ENCODE data around the gene WFS1.

Gene WFS1

DNA sequence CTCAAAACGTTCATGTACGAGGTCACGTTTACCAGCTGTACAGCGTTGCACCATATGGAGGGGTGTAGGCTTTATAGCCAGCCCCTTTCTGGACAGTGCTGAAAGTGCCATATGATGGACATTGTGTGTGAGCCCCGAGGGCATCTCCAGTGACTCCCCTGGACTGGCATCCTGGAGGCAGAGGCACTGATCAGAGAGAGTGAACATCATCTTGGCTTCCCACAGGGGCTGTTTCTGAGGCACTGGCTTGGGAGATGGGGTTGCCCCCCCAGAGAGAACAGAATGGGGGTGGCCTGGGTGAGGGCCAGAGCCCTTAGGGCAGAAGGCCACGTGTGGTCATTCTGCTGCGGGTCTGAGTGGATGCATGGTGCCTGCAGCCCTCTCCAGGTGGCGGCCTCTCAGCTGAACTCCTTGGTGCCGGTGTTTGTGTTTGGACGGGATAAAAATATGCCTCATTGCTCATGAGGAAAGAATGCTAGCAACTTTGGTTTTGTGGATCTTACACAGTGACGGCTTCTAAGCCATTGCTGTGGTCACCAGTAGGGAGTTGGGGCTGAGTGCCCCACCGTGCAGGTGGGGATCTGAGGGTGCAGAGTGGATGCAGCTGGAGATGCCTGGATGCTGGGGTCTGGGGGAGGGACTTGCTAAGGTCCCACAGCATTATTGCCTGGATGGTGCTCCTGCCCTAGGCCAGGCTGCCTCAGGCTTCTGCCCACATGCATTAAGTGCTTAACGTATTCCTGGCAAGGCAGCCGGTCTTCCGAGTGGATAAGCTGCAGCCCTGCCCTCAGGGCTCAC lies 3.4 kb downstream of the WFS1 start:
- Histone ChIP-seq H3K27me3 (replicated peaks) (no peaks in the 10 kb centered on the region), H3K27ac (no peak overlapping the region), H3K36me3 (replicated peaks) (no peaks in the 10 kb centered on the region), H3K4me3 (ENCODE audit: low read depth, low read length) (no peak overlapping the region)
- peak; percentile 75 for DNase-seq
- TF ChIP-seq, protein P1, sequence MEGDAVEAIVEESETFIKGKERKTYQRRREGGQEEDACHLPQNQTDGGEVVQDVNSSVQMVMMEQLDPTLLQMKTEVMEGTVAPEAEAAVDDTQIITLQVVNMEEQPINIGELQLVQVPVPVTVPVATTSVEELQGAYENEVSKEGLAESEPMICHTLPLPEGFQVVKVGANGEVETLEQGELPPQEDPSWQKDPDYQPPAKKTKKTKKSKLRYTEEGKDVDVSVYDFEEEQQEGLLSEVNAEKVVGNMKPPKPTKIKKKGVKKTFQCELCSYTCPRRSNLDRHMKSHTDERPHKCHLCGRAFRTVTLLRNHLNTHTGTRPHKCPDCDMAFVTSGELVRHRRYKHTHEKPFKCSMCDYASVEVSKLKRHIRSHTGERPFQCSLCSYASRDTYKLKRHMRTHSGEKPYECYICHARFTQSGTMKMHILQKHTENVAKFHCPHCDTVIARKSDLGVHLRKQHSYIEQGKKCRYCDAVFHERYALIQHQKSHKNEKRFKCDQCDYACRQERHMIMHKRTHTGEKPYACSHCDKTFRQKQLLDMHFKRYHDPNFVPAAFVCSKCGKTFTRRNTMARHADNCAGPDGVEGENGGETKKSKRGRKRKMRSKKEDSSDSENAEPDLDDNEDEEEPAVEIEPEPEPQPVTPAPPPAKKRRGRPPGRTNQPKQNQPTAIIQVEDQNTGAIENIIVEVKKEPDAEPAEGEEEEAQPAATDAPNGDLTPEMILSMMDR (IDR thresholded peaks at IDR 0.05; ENCODE audit: low read depth, low read length, missing control alignments), result peak; percentile 19
- in situ Hi-C loops (cut with HindIII; ENCODE audit: low pct_ligation_motif_present, low sequenced_read_pairs), result no loop called here

DNA sequence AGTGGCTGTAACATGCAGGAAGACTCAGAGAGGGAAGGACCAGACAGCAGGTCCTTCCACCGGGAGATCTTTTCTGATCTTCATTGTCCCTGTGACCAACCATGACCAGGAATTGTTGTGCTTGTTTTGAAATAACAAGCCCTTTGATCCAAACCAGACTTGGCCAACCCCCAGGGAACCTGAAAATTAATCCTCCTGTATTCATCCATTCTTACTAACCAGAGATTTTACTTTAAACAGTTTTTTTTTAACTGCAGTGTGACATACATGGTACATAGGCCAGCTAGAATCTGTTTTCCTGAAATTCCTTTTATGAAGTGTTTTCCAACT lies 4.0 kb downstream of the WFS1 start:
- TF ChIP-seq, protein P1 (IDR thresholded peaks at IDR 0.05; ENCODE audit: low read depth, low read length, missing control alignments), result no peak
- no peak overlapping the region for H3K4me3 ChIP-seq (ENCODE audit: low read depth, low read length)
- H3K27me3 ChIP-seq (replicated peaks), result no peaks in the 10 kb centered on the region
- no peak for DNase-seq
- H3K27ac ChIP-seq, result no peak overlapping the region
- in situ Hi-C loops (cut with HindIII; ENCODE audit: low pct_ligation_motif_present, low sequenced_read_pairs), result no loop called here
- no peaks in the 10 kb centered on the region for H3K36me3 ChIP-seq (replicated peaks)

DNA sequence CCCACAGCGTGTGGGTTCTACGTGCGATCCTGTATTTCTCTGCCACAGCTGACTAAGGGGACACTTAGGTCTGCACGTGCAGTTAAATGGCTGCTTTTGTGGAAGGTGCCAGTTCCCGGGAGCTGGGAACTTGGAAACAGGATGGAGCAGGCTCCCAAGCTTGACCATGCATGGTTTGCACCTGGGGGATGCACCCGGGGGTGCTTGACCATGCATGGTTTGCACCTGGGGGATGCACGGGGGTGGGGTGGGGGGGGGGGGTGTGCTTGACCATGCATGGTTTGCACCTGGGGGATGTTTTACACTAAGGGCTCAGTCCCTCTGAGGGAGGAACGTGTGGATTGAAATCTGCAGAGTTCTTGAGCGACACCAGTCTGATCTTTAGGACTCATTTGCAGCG lies 5.7 kb downstream of the WFS1 start:
- H3K27ac ChIP-seq, result no peak overlapping the region
- no peak for DNase-seq
- TF ChIP-seq, protein P1 (IDR thresholded peaks at IDR 0.05; ENCODE audit: low read depth, low read length, missing control alignments), result no peak
- H3K36me3 ChIP-seq (replicated peaks), result no peaks in the 10 kb centered on the region
- in situ Hi-C loops (cut with HindIII; ENCODE audit: low pct_ligation_motif_present, low sequenced_read_pairs), result no loop called here
- H3K27me3 ChIP-seq (replicated peaks), result no peaks in the 10 kb centered on the region
- H3K4me3 ChIP-seq (ENCODE audit: low read depth, low read length), result no peak overlapping the region

DNA sequence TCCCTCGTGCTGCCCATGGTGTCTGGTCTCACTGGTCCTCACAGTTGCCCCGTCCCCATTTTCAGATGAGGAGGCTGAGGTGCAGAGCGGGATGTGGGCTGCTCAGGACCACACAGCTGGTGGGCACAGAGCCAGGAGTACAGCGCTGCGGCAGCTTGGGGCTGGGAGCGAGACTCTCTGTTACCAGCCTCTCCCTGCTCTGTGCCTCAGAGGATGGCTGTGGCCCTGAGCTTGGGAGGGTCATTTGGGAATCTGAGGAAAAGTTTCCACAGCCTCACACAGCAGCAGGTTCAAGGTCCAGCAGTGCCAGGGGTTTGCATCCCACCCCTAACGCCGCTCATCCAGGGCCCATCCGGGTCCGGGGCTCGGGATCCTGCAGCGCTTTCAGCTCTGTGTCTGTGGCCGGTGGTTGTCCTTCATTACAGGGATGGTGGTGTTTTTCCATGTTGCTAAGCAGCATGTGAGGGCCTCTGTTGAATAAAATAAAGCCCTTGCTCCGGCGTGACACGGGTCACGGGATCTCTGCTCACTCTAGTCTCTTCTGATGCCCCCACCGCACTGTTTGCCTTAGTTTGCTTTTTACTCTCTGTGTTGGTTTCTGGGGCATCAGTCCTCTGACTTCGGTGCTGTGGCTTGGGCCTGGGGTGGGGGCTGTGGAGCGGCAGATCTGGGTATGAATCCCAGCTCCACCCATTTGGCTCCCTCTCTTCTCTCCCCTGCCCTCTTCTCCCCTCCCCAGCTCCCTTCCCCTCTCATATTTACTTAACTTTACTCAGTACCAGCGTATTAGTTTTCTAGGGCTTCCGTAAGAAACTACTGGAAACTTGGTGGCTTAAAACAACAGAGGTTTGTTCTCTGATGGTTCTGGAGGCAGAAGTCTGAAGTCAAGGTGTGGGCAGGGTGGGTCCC lies 6.5 kb downstream of the WFS1 start:
- Histone ChIP-seq H3K36me3 (replicated peaks) (no peaks in the 10 kb centered on the region), H3K27ac (no peak overlapping the region), H3K4me3 (ENCODE audit: low read depth, low read length) (no peak overlapping the region), H3K27me3 (replicated peaks) (no peaks in the 10 kb centered on the region)
- in situ Hi-C loops (cut with HindIII; ENCODE audit: low pct_ligation_motif_present, low sequenced_read_pairs), result no loop called here
- TF ChIP-seq, protein P1 (IDR thresholded peaks at IDR 0.05; ENCODE audit: low read depth, low read length, missing control alignments), result no peak
- DNase-seq, result no peak

DNA sequence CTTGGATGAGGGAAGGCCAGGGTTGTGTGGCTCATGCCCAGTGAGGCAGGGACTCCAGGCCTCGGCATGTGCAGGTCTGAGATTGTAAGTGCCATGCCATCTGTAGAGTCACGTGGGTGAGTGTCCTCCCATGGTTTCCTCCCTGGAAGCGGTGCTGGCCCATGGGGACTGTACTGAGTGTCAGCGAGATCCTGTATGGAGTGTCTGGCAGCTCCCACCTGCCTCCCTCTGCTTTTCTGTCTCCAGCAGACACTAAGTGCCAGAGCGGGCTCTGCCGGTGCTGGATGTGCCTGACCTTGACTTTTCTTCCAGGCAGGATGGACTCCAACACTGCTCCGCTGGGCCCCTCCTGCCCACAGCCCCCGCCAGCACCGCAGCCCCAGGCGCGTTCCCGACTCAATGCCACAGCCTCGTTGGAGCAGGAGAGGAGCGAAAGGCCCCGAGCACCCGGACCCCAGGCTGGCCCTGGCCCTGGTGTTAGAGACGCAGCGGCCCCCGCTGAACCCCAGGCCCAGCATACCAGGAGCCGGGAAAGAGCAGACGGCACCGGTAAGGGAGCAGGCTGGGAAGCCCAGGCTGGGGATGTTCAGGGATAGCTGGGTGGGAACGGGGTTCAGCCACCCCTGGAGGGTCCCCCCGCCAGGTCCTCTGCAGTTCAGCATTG lies 7.6 kb downstream of the WFS1 start:
- Histone ChIP-seq H3K36me3 (replicated peaks) (no peaks in the 10 kb centered on the region), H3K27ac (no peak overlapping the region), H3K4me3 (ENCODE audit: low read depth, low read length) (no peak overlapping the region), H3K27me3 (replicated peaks) (no peaks in the 10 kb centered on the region)
- in situ Hi-C loops (cut with HindIII; ENCODE audit: low pct_ligation_motif_present, low sequenced_read_pairs), result no loop called here
- DNase-seq, result no peak
- TF ChIP-seq, protein P1 (IDR thresholded peaks at IDR 0.05; ENCODE audit: low read depth, low read length, missing control alignments), result no peak

Measured in brain microvascular endothelial cell (primary cell).